PC-3 (cell line): ENCODE data around the gene COL9A2.

Experiments
- EZH2 ChIP-seq: fragments of 300-600 bp; sonication (generic); IDR thresholded peaks from one replicate; pipeline ENCODE4 v1.6.1; 2017; ENCODE audit warnings: antibody characterized with exemption, mild to moderate bottlenecking, low read length; ENCODE audit not compliant: unreplicated experiment
- EZH2phosphoT487 ChIP-seq: fragments of 300-600 bp; sonication (generic); IDR thresholded peaks from 2 replicates; pipeline ENCODE4 v1.6.1; 2018; ENCODE audit warnings: mild to moderate bottlenecking, antibody characterized with exemption, low read length, borderline replicate concordance
- TF ChIP-seq, protein P1 (sequence below): fragments of 300-600 bp; sonication (generic); conservative IDR thresholded peaks from 2 replicates; pipeline ENCODE4 v1.5.1; 2017; ENCODE audit warnings: antibody characterized with exemption, low read depth, mild to moderate bottlenecking, low read length

DNA sequence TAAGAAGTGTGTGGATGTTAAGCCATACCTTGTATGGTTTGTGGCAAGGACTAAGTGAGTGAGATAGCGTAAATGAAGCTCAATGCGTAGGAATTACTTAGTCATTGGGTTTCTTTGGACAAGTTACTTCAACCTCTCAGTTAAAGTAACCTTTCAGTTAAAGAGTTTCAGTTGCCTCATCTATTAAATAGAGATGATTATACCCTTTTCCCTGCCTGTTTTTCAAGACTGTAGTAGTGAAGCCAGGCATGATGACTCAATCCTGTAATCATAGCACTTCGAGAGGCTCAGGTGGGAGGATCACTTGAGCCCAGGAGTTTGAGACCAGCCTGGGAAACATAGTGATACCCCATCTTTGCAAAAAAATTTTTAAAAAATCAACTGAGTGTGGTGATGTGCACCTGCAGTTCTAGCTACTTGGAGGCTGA lies 52.7 kb downstream of the COL9A2 start:
- TF ChIP-seq, protein P1, sequence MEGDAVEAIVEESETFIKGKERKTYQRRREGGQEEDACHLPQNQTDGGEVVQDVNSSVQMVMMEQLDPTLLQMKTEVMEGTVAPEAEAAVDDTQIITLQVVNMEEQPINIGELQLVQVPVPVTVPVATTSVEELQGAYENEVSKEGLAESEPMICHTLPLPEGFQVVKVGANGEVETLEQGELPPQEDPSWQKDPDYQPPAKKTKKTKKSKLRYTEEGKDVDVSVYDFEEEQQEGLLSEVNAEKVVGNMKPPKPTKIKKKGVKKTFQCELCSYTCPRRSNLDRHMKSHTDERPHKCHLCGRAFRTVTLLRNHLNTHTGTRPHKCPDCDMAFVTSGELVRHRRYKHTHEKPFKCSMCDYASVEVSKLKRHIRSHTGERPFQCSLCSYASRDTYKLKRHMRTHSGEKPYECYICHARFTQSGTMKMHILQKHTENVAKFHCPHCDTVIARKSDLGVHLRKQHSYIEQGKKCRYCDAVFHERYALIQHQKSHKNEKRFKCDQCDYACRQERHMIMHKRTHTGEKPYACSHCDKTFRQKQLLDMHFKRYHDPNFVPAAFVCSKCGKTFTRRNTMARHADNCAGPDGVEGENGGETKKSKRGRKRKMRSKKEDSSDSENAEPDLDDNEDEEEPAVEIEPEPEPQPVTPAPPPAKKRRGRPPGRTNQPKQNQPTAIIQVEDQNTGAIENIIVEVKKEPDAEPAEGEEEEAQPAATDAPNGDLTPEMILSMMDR = no peak
- TF ChIP-seq EZH2 (no peak), EZH2phosphoT487 (no peak)
